Activated CD4-positive, alpha-beta T cell treated with anti-CD3 and anti-CD28 coated beads, Interleukin-2, Interleukin-4, amounts not matched to agents 100 ng/mL and 50 ng/mL, durations not matched to agents 16 hours and 8 hours (primary cell): ENCODE results near the gene RAB40B.

Source experiments
- DNase-seq: peaks from one replicate; pipeline ENCODE4 v3.0.0-alpha.2; 2020; ENCODE audit warnings: low spot score

Gene RAB40B

DNA sequence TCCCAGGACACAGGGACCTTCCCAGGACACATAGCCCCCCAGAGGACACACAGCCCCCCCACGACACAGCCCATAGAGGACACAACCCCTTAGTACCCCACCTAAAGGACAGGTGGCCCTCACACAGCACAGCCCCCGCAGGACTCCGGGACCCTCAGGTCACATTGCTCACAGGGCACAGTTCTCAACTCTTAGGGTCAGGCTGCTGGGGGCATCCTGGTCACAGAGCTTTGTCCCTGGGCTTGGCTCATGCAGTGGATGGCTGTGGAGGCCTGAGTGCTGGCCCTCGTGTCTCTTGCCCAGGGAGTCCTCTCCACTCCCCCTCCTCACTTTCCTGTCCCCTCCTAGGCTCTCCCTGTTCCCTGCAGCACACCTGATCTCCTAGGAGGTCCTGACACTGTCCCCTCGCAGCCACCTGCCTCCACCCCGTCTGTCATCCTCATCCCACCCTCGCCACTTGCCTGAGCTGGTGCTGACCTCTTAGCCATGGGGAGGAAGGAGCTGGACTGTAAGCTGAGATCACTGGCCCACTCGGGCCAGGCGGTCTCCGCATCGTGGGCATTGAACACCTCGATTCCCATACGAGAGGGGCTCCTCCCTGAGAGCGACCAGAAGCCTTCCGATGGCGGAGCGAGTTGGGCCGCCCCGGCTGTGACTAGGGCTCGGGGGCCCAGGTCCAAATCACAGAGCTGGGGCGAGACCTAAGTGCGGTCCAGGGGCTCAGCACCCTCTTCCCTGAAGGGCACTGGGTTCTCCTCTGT is 48.8 kb downstream of the RAB40B start:
- DNase-seq: no peak

DNA sequence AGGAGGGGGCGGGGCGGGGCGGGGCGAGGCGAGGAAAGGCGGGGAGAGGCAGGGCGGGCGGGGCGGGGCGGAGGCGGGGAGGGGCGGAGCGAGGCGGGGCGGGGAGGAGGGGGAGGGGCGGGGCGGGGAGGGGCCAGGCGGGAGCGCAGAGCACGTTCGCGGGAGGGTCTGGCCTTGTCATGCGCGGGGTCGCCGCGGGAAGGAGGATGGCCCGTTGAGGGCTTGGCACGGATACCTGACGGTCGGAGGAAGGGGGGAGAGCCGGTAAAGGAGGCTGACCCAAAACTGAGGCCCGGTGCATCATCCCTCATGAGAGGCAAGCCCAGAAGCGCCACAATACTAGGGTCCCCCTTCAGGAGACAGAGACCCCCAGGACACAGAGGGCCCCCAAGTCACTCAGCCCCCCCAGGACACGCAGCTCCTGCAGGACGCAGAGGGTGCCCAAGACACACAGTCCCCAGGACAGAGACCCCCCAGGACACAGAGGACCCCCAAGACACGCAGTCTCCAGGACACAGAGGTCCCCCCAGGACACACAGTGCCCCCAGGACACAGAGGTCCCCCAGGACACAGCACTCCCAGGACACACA is 49.7 kb downstream of the RAB40B start:
- DNase-seq: peak; percentile 11

DNA sequence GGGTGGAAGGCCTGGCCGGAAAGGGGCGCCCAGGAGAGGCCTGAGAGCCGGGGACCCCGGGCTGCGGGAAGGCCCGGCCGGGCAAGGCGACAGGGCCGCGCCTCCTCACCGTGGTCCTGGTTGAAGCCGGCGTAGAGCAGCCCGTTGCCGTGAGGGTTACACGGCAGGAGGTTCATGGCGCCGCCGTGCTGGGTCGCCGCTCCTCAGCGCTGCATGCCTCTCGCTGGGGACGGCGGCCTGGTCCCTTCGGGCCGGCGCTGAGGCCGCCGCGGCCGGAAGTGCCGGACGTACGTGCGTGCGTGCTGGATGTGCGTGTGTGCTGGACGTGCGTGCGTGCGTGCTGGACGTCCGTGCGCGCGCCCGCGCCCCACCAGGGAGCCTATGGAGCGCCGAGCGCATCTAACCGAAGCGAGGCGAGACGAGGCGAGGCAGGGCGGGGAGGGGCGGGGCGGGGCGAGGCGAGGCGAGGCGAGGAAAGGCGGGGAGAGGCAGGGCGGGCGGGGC is 50.3 kb downstream of the RAB40B start, which contains the start of gene WDR45B:
TSS of gene WDR45B (minus strand) at position 280 of the 504 bp plus-strand sequence. CDS start at position 176, 104 bp downstream.
- peak; percentile 89 for DNase-seq

DNA sequence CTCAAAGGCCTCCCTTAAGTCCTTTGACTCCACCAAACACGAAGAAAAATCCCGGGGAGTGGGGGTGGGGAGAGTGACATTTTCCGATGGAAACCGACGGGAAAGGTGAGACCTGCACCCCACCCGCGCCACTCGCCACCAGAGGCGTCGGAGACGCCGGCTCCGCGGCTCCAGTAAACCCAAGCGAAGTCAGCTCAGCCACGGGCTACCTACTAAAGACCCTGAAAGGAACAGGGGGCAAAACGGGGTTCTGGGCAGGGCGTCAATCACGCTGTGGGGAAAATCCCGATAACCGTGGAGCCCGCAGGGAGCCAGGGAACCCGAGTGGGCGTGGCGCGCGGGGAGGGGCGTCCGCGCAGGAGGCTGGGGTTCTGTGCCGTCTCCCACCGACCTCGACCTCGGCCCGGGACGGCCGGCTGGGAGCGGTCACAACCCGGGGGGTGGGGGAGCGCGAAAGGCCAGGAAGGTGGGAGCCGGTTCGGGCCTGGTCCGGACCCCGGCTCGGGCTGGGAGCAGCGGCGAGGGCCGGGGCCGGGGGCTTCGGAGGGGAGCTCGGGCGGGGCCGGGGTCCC is 50.8 kb downstream of the RAB40B start:
- DNase-seq: peak; percentile 19

DNA sequence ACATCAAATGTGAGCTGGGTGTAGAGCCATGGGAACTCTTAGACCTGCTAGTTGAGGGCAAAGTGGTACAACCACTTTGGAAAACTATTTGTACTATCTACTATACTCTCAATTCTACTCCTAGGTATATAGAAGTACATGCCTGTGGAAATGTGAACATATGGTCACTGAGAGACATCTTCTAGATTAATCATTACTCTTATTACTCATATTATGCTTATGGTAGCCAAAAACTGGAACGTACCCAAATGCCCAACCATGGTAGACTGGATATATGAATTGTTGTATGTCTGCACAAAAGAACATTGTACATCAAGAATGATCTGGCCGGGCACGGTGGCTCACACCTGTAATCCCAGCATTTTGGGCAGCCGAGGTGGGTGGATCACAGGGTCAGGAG is 53.0 kb downstream of the RAB40B start:
- no peak for DNase-seq

DNA sequence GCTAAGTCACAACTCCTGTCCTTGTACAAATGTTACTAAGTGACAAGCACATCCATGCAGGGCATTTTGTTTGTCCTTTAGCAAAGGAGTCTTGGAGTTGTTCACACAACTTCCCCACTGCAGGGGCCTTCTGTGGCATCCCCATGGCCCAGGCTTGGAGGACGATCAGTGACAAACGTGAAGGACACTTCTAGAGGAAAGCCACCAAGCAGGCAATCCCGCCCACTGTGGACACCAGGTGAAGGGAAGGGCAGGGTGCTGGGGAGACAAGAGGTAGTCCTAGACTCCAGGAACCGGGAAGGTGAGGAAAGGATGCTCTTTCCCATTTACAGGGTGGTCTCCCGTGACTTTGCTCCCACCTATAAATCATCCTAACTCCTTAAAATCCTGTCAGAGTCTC is 54.4 kb downstream of the RAB40B start:
- no peak for DNase-seq

DNA sequence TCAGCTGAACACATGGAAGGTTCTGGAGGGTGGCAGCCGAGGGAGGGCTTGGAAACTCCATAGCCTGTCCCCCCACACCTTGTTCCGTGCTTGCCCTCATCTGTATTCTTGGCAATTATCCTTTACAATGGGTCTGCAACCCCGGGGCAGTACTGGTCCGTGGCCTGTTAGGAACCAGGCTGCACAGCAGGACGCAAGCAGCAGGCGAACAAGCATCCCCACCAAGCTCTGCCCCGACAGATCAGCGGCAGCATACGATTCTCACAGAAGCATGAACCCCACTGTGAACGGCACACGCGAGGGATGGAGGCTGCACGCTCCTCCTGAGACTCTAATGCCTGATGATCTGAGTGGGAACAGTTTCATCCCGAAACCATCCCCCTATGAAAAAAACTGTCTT is 56.5 kb downstream of the RAB40B start:
- no peak for DNase-seq

DNA sequence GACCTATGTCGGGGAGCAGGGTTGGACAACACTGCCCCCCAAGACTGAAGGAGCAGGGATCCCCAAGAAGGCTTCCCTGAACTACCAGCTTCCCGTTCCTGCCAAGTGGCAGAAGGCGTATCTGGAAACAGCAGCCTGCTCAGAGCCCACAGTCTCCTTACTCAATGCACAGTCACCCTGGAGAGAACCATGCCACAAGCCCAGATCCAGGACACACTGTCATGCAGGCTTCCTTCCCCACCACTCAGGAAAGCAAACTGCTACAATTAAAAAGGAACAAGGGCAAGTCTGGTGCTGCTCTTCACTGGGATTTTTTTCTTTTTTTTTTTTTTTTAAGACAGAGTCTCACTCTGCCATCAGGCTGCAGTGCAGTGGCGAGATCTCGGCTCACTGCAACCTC is 58.5 kb downstream of the RAB40B start:
- no peak for DNase-seq

DNA sequence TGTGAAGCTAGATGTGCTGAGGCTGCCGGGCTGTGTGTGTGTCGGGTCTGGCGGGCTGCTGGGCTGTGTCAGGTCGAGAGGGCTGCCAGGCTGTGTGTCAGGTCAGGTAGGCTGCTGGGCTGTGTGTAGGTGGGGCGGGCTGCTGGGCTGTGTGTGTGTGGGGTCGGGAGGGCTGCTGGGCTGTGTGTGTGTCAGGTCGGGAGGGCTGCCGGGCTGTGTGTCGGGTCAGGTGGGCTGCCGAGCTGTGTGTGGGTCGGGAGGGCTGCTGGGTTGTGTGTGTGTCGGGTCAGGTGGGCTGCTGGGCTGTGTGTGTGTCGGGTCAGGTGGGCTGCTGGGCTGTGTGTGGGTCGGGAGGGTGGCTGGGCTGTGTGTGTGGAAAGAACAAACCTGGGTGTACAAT is 58.9 kb downstream of the RAB40B start:
- no peak for DNase-seq

DNA sequence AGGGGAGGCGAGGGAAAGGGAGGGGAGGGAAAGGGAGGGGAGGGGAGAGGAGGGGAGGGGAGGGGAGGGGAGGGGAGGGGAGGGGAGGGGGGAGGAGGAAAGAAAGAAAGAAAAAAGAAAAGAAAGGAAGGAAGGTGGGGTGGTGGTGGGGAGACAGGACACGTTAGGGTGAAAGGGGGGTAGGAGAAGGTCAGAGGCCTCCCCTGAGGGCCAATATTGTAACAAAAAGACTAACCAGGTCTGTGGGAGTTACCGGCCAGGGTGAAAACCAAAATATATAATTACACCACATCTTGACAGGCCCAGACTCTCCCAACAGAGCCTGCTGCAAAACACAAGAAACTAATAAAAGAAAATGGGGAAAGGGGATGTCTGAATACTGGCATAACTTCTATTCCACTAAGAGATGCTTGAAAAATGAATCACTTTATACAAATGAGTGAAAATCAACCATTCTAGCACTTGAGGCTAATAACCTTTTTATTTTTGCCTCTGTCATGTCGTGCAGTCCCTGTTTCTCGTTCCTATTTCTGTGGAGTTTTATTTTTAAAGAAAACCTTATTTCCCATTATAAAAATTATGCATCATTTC is 60.2 kb downstream of the RAB40B start:
- DNase-seq: no peak

DNA sequence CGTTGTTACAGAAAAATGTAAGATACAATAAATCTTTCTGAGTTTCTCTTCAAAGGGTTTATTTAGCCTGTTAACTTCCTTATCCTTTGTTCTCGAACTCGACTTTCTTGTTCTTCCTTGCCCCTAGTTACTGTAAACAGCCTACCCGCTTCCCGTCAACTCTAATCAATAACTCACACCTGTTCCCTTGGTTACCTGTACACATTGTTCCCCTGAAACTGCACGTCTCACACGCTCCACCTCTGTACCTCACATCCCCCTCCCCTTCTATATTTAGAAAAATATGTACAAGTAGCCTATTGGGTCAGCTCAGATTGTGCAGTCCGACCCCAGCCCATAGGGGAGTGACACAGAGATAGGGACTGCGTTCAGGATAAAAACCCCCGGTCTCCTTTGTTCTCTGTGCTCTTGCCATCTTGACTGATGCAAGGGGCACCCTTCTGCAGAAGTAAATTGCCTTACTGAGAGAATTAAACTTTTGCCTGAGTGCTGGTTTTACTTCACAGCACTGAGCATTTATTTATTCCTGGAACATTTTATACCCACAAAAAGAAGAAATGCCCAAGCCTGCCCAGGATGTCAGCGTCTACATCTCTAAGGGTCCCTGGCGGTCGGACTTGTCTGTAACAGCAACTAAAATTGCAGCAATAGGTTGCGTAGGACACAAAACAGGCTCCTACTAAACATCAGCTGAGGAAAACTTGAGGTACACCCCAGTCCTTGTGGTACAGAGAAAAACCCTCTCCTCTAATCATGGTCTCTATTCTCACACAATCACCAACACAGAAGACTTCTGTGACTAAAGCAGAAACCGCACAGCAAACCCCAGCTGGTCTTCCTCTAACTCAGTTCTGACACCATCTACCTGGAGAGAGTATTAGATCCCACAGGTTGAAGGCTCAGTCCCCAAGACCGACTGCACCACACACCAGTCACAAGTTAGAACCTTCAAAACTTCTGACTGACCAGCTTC is 61.6 kb downstream of the RAB40B start:
- no peak for DNase-seq

DNA sequence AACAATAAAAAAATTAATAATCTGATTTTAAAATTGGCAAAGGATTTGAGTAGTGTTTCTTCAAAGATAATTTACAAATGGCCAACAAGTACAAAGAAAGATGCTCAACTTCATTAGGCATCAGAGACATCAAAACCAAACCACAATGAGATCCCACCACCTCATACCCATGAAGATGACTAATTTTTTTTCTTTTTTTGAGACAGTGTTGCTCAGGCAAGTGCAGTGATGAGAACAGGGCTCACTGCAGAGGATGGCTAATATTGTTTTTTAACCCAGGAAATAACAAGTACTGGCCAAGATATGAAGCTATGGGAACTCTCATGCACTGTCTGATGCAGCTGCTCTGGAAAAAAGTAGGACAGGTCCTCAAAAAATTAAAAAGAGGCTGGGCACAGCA is 65.2 kb downstream of the RAB40B start:
- DNase-seq: peak; percentile 30

DNA sequence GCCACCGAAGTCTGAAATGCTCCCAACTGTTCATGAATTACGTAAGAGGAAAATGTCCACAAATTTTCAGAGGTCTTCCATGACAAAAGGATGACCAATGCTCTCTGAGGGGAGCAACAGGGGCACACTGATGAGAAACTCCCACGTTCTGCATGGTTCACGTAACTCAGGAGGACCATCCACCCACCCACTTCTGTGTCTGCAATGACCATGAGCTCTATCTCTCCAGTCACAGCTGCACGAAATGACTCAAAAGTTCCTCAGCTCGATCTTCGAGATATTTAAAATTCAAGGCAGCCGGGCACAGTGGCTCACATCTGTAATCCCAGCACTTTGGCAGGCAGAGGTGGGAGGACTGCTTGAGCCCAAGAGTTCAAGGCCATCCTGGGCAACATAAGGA is 66.0 kb downstream of the RAB40B start:
- no peak for DNase-seq

DNA sequence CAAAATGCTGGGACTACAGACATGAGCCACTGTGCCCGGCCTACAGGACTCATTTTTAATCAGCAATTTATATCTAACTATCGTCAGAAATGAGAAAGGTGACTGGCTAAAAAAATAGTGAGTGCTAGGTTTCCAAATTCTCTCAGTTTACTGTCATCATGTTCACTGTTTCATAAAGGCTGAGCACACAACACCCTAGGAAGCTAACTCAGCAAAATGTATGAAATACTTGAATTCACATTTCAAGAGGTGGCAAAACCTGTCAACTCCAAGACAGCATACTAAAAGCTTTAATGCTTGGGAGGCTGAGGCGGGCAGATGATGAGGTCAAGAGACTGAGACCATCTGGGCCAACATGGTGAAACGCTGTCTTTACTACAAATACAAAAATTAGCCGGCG is 67.0 kb downstream of the RAB40B start:
- no peak for DNase-seq

DNA sequence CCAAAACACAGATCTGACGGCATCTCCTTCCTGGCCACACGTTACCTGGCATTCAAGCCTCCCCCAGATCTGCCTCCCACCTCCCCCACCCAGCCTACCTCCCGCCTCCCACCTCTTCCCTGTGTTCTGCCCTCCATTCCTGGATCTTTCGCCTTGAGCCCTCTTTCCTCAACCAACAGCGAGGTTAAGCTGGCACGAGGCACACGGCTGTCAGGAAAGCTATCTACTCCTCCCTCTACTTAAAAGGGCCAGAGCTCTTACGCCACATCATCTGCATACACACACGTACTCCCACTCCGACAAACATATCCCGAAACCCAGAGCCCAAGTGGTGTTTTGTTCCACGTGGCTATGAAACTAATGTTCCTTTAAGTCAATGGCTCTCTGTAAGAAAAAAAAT is 68.3 kb downstream of the RAB40B start:
- no peak for DNase-seq

DNA sequence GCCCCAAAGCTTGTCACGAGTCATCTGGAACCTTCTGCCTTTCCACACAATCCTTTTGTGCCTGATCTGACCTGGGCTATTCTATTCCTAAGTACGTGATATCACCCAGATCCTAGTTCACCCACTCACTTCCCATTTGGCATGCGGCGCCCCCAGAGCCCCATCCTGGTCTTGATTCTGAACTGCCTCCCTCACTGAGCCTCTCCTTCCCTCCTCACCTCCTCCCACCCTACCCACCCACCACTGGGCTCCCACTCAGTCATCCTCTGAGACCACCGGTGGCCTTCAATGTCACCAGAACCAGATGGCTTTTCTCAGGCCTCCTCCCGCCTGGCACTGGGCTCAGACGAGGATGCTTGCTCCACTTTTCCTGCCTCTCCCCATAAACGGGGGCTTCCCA is 68.8 kb downstream of the RAB40B start:
- DNase-seq: no peak

DNA sequence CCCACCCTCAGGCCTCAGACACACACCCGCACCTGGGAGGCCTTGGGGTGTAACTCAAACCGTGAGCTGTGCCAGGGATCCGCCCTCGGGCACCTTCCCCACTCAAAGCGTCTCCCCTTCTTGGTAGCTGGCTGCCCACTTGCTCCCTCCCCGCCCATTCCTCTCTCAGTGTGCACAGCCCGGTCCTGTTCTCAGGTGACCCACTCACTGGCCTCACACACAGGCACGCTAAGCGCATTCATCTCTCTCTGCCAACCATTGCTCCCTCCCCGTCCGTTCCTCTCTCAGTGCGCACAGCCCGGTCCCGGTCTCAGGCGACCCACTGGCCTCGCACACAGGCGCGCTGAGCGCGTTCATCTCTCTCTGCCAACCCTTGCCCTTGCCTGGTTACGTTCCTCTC is 71.1 kb downstream of the RAB40B start:
- no peak for DNase-seq

DNA sequence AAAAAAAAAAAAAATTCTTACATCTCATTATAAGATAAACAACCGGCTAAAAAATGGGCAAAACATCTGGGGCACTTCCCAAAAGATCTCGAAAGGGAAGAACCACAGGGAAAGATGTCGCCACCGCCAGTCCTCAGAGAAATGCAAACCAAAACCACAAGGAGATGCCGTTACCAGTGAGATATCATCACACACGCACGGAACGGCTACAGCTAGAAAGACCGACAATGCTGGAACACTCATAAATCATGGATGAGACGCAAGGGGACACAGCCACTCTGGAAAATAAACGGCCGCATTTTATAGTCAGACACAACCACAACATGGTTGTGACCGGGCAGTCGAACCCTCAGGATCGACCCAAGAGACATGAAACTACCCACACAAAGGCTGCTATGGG is 74.8 kb downstream of the RAB40B start:
- no peak for DNase-seq

DNA sequence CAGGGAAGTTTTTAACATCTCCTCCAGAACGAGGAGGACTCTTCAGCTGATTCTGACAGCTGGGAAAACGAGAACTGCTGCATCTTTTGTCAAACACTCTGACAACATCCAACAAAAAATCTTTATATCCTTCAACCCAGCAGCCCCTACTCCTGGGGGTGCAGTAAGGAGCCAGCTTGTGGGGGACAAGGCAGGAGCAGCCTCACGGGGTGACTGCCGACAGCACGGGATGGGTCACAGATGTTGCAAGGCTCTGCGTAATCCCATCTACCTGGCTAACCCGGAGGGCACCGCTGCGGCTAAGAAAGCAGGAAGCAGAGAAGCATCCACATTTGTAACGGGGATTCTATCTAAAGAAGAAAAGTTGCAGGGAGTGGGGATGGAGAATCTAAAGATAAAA is 78.9 kb downstream of the RAB40B start:
- no peak for DNase-seq

DNA sequence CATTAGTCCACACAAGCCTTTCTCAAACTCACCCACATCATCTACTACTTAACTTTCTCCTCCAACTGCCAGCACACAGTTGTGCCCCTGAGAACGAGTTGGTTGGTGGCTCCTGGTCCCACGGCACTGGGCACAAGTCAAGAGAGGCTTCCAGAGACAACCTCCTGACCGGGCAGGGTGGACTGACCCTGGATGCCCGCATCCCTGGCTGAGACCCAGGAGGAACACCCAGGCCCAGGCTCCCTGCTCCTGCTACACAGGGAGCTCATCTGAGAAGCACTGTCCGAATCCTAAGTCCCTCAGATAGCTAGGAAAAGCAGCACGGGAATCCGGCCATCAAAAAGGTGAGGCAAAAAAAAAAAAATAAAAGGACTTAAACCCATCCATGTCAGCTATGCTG is 79.3 kb downstream of the RAB40B start:
- DNase-seq: no peak

DNA sequence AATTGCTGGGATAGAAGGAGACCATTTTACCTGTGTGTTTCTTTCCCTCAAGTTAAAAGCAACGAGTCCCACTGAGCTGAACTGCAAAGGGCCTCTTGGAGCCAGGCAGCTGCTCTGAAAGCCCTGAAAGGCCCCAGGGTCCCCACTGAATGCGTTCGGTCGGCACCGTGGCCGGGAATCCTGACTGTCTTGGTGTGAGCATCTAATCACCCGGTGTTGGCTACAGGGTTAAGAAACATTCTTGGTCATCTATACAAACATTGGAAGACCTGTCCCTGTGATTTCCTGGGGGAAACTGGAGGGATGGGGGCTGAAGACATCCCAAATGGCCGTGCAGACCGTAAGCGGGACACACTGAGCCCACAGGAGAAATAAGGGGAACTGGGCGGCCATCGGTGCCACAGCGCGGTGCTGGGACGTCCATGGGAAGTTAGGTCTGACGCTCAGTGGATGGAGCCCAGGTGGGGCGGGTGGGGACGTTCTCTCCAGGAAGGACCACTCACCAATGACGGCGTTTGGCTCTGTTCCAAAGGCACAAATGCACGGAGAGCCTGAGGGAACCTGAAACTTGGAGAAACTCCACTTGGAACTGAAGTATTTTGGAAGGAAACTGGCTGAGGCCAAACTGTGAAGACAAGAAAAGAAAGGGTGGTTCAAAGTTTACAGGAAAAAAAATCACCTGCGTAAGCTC is 82.3 kb downstream of the RAB40B start:
- no peak for DNase-seq
